Measurements from ENCODE around the gene C2orf68. TPM values are rescaled to one million over a fixed set of nuclear protein-coding genes. Genes with fewer than 3 reads are reported as not detected.

C2orf68 gene
- total and polyA plus RNA-seq, 2 donors (not counting 1 experiment from before 2014, with no cell fraction given) = 15.4 to 26.1 TPM

DNA sequence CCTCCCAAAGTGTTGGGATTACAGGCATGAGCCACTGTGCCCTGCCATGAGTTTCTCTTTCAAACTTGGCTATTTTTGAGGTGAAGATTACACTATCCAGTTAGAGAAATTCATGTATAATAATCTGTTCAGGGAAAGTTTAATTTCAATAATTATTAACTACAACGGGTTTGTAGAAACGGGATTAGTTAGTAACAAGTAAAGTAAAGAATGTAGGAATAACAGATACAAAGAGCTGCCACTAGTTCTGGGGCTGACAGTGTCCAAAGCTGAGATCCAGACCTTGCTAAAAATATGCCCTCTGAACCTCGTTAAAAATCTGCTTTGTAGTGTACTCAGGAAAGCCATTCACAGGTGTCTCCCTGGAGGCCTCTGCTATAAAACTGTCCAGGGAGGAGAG, 39.2 kb upstream of the C2orf68 start:
- Histone ChIP-seq H3K79me2 (ENCODE audit: control insufficient read depth, insufficient read depth, low read length) (no peaks in the 10 kb centered on the region), H3K4me2 (ENCODE audit: extremely low read depth, insufficient read depth, low read length) (no peak overlapping the region), H4K20me1 (ENCODE audit: control insufficient read depth, extremely low read depth, insufficient read depth, low read length) (no peaks in the 10 kb centered on the region), H3K4me1 (ENCODE audit: control insufficient read depth, extremely low read depth, insufficient read depth, low read length) (peaks cover 41% of the 10 kb centered on the region), H3K9ac (ENCODE audit: insufficient read depth, low read length) (no peak overlapping the region), H2AFZ (ENCODE audit: low read length) (no peak overlapping the region), H3K36me3 (ENCODE audit: control insufficient read depth, insufficient read depth, low read length) (peaks cover 4% of the 10 kb centered on the region), H3K4me3 (replicated peaks in 1 of 4; ENCODE audit: control extremely low read depth in 1 of 4, insufficient read depth in 1 of 4, low read depth in 3 of 4, low read length in 4 of 4) (no peak overlapping the region), H3K27ac (ENCODE audit: insufficient read depth, low read length) (no peak overlapping the region), H3K27me3 (ENCODE audit: control insufficient read depth, insufficient read depth, low read length) (no peaks in the 10 kb centered on the region), H3K9me3 (ENCODE audit: control insufficient read depth, insufficient read depth, low read depth, low read length) (no peaks in the 10 kb centered on the region)
- TF ChIP-seq EZH2 (IDR thresholded peaks at IDR 0.05; ENCODE audit: low read length, missing control alignments) = no peak
- DNase-seq (ENCODE audit: low read depth in 2 of 2) = no peak

DNA sequence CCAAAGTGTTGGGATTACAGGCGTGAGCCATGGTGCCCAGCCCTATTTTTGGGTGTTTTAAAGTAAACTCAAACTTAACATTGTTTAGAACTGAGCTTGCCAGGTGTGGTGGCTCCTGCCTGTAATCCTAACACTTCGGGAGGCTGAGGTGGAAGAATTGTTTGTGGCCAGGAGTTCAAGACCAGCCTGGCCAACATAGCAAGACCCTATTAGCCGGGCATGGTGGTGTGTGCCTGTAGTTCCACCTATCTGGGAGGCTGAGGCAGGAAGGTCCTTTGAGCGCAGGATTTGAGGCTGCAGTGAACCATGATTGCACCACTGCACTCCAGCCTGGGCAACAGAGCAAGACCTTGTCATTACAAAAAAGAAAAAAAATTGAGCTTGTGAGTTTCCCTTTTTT, 38.6 kb upstream of the C2orf68 start:
- Histone ChIP-seq H3K27ac (ENCODE audit: insufficient read depth, low read length) (peak overlapping the region; percentile 12), H3K36me3 (ENCODE audit: control insufficient read depth, insufficient read depth, low read length) (peaks cover 3% of the 10 kb centered on the region)

DNA sequence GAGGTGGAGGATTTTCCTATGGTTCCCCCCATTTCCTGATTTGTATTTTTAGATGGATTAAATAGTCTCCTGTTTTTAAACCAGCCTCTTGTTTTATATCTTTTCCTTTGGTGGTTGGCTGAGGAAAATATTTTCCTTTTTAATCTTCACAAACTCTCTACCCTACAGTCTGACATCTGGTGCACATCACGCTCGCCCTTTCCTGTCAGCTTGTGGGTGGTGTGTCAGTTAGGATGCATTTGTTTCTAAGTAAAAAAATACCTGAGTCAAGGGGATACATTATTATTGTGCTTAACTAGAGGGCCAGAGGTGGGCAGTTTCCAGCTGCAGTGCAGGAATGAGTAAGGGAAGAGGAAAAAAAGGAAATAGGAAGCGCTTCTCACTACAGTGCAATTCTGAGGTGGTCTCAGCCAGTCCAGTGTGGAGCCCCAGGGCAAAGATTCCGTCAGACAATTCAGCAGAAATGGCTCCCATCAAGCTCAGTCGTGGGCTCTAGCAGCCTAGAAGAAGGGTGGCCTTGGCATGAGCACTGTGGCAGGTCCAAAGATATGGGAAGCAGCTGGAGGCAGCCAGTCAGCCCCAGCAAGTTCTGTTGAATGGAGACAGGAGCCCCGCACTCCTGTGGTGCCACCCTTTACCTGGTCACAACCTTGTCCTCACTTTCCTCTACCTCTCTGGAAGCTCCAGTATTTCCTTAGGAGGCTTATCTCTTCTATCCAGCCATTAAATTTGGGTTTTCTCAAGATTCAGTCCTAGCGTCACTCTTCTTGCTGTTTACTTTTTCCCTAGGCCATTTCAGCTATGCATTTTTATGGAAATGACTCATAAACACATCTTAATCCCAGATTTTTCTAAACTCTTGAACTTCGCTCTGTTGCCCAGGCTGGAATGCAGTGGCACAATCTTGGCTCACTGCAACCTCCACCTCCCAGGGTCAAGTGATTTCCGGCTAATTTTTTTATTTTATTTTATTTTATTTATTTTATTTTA, 37.6 kb upstream of the C2orf68 start:
- no peak overlapping the region for H2AFZ ChIP-seq (ENCODE audit: low read length)
- H3K27me3 ChIP-seq (ENCODE audit: control insufficient read depth, insufficient read depth, low read length) = no peaks in the 10 kb centered on the region
- no peaks in the 10 kb centered on the region for H3K79me2 ChIP-seq (ENCODE audit: control insufficient read depth, insufficient read depth, low read length)
- TF ChIP-seq EZH2 (IDR thresholded peaks at IDR 0.05; ENCODE audit: low read length, missing control alignments) = no peak
- TF ChIP-seq, protein P1, sequence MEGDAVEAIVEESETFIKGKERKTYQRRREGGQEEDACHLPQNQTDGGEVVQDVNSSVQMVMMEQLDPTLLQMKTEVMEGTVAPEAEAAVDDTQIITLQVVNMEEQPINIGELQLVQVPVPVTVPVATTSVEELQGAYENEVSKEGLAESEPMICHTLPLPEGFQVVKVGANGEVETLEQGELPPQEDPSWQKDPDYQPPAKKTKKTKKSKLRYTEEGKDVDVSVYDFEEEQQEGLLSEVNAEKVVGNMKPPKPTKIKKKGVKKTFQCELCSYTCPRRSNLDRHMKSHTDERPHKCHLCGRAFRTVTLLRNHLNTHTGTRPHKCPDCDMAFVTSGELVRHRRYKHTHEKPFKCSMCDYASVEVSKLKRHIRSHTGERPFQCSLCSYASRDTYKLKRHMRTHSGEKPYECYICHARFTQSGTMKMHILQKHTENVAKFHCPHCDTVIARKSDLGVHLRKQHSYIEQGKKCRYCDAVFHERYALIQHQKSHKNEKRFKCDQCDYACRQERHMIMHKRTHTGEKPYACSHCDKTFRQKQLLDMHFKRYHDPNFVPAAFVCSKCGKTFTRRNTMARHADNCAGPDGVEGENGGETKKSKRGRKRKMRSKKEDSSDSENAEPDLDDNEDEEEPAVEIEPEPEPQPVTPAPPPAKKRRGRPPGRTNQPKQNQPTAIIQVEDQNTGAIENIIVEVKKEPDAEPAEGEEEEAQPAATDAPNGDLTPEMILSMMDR (conservative IDR thresholded peaks at IDR 0.05 in 1 of 2, IDR thresholded peaks at IDR 0.05 in 1 of 2; ENCODE audit: low read depth in 1 of 2, low read length in 2 of 2) = no peak
- peaks cover 7% of the 10 kb centered on the region for H3K36me3 ChIP-seq (ENCODE audit: control insufficient read depth, insufficient read depth, low read length)
- peak; percentile 51 to 83 for DNase-seq (ENCODE audit: low read depth in 2 of 2)
- peak overlapping the region; percentile 85 for H3K27ac ChIP-seq (ENCODE audit: insufficient read depth, low read length)
- no peak overlapping the region for H3K4me3 ChIP-seq (replicated peaks in 1 of 4; ENCODE audit: control extremely low read depth in 1 of 4, insufficient read depth in 1 of 4, low read depth in 3 of 4, low read length in 4 of 4)
- H3K9me3 ChIP-seq (ENCODE audit: control insufficient read depth, insufficient read depth, low read depth, low read length) = no peaks in the 10 kb centered on the region
- H4K20me1 ChIP-seq (ENCODE audit: control insufficient read depth, extremely low read depth, insufficient read depth, low read length) = no peaks in the 10 kb centered on the region
- H3K4me1 ChIP-seq (ENCODE audit: control insufficient read depth, extremely low read depth, insufficient read depth, low read length) = peaks cover 35% of the 10 kb centered on the region
- no peak overlapping the region for H3K9ac ChIP-seq (ENCODE audit: insufficient read depth, low read length)
- H3K4me2 ChIP-seq (ENCODE audit: extremely low read depth, insufficient read depth, low read length) = peak overlapping the region; percentile 69

More for the DNA sequence above, 38.6 kb upstream of the C2orf68 start:
- Histone ChIP-seq H3K9me3 (ENCODE audit: control insufficient read depth, insufficient read depth, low read depth, low read length) (no peaks in the 10 kb centered on the region), H4K20me1 (ENCODE audit: control insufficient read depth, extremely low read depth, insufficient read depth, low read length) (no peaks in the 10 kb centered on the region), H3K79me2 (ENCODE audit: control insufficient read depth, insufficient read depth, low read length) (no peaks in the 10 kb centered on the region), H3K27me3 (ENCODE audit: control insufficient read depth, insufficient read depth, low read length) (no peaks in the 10 kb centered on the region), H3K4me2 (ENCODE audit: extremely low read depth, insufficient read depth, low read length) (no peak overlapping the region), H3K4me3 (replicated peaks in 1 of 4; ENCODE audit: control extremely low read depth in 1 of 4, insufficient read depth in 1 of 4, low read depth in 3 of 4, low read length in 4 of 4) (no peak overlapping the region), H3K4me1 (ENCODE audit: control insufficient read depth, extremely low read depth, insufficient read depth, low read length) (peaks cover 36% of the 10 kb centered on the region), H3K9ac (ENCODE audit: insufficient read depth, low read length) (no peak overlapping the region), H2AFZ (ENCODE audit: low read length) (no peak overlapping the region)
- TF ChIP-seq EZH2 (IDR thresholded peaks at IDR 0.05; ENCODE audit: low read length, missing control alignments) = no peak
- TF ChIP-seq, protein P1 (conservative IDR thresholded peaks at IDR 0.05 in 1 of 2, IDR thresholded peaks at IDR 0.05 in 1 of 2; ENCODE audit: low read depth in 1 of 2, low read length in 2 of 2) = no peak
- DNase-seq (ENCODE audit: low read depth in 2 of 2) = no peak
